Nephron (organoid): ENCODE data around the gene CNOT6.
"Not testable (repeated sequence)": the region's sequence is repeated elsewhere in the genome, so short reads cannot be mapped to it uniquely, and the experiment has no call there.

Source experiments
- H3K27ac Mint-ChIP-seq, 3 experiments: 2 replicates each; pipeline ENCODE4 v1.8.0; 2020; ENCODE audit warnings: mixed read lengths in 3 of 3, mild to moderate bottlenecking in 2 of 3, moderate library complexity in 1 of 3
- H3K27me3 Mint-ChIP-seq: 2 replicates; pipeline ENCODE4 v1.8.0; 2021; ENCODE audit warnings: low read depth, mild to moderate bottlenecking, moderate library complexity, mixed read lengths
- H3K36me3 Mint-ChIP-seq: 2 replicates; pipeline ENCODE4 v1.8.0; 2020; ENCODE audit warnings: low read depth, mixed read lengths
- H3K4me1 Mint-ChIP-seq: 2 replicates; pipeline ENCODE4 v1.8.0; 2020; ENCODE audit warnings: mixed read lengths
- H3K4me3 Mint-ChIP-seq, 3 experiments: 2 replicates each; pipeline ENCODE4 v1.8.0; 2020; ENCODE audit warnings: mild to moderate bottlenecking in 3 of 3, mixed read lengths in 3 of 3, moderate library complexity in 2 of 3
- H3K9me3 Mint-ChIP-seq: 2 replicates; pipeline ENCODE4 v1.8.0; 2020; ENCODE audit warnings: mixed read lengths
- TF ChIP-seq, protein P1 (sequence below), 3 experiments: fragments of 200-600 bp; sonication (generic); IDR thresholded peaks; one replicate each; pipeline ENCODE4 v1.5.0; 2021; ENCODE audit warnings: antibody characterized with exemption in 3 of 3; ENCODE audit not compliant: unreplicated experiment in 3 of 3

Gene CNOT6

DNA sequence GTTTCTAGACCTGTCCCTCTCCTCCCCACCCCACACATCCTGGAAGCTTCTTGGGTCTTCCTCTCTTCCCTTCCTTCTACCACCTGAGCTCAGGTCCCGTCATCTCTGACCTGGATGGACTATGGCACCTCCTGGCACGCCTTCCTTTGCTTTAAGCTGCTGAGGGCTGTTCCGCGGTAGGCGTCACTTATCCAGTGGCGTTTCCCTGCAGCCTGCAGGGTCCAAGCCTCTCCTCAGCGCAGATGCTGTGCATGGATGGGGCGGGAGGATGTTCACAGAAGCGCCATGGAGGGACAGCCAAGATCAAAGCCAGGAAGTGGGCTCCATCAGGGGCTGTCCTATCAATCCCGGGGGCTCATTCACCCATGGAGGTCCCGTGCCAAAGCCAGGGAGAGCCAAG, 23.8 kb upstream of the CNOT6 start:
- no peaks in the 10 kb centered on the region for H3K9me3 Mint-ChIP-seq
- H3K4me1 Mint-ChIP-seq = no peaks in the 10 kb centered on the region
- H3K27ac Mint-ChIP-seq = no peak overlapping the region
- peaks cover 27% of the 10 kb centered on the region for H3K27me3 Mint-ChIP-seq
- no peak overlapping the region for H3K4me3 Mint-ChIP-seq
- TF ChIP-seq, protein P1, sequence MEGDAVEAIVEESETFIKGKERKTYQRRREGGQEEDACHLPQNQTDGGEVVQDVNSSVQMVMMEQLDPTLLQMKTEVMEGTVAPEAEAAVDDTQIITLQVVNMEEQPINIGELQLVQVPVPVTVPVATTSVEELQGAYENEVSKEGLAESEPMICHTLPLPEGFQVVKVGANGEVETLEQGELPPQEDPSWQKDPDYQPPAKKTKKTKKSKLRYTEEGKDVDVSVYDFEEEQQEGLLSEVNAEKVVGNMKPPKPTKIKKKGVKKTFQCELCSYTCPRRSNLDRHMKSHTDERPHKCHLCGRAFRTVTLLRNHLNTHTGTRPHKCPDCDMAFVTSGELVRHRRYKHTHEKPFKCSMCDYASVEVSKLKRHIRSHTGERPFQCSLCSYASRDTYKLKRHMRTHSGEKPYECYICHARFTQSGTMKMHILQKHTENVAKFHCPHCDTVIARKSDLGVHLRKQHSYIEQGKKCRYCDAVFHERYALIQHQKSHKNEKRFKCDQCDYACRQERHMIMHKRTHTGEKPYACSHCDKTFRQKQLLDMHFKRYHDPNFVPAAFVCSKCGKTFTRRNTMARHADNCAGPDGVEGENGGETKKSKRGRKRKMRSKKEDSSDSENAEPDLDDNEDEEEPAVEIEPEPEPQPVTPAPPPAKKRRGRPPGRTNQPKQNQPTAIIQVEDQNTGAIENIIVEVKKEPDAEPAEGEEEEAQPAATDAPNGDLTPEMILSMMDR (IDR thresholded peaks at IDR 0.05; ENCODE audit: unreplicated experiment in 3 of 3) = no peak
- no peaks in the 10 kb centered on the region for H3K36me3 Mint-ChIP-seq

DNA sequence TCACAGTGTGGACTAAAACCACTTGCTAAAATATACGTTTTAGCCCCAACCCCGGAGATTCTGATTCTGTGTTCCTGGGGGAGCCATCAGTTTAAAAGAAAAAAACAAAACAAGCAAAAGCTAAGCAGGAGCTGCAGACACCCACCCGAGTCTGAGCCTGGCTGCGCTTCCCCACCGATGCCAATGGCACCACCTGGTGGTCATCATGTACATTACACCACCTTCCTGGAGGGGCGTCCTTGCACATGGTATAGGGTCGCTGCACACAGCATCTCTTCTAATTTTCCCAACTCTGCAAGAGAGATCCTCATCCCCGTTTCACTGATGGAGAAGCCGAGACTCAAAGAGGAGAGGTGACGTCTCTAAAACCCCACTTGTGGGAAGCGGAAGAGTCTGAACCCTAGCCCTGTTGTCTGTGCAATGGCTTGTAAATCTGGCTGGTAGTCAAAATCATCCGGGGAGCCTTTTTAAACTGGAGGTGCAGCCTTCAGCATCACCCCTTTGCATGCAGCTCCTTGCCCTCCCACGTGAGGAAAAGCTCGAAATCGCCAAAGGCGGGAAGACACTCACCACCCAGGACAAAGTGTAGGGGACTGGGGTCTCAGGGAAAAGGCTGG, 23.1 kb upstream of the CNOT6 start:
- Mint-ChIP-seq H3K4me1 (no peaks in the 10 kb centered on the region), H3K27me3 (peaks cover 27% of the 10 kb centered on the region), H3K27ac (no peak overlapping the region), H3K9me3 (no peaks in the 10 kb centered on the region), H3K36me3 (no peaks in the 10 kb centered on the region), H3K4me3 (no peak overlapping the region)
- TF ChIP-seq, protein P1 (IDR thresholded peaks at IDR 0.05; ENCODE audit: unreplicated experiment in 3 of 3) = peak; percentile 84 to 90 (median 89)

DNA sequence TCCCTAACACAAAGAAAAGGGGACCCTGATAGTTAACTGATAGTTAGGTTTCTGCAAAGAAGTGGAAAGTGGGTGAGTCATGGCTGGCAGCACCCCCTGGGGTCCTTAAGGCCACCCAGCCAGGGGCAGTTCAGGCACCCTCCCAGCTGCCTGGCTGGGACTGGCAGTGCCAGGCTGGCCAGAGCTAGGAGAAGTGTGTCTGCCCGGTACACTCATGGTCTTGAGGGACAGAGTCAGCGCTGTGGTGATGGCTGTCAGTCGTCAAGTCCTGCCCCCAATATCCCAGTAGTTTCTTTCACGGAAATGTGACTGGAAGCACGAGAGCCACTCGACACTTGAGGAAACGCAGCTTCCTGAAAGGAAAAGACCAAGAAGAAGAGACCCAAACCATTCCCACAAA, 22.3 kb upstream of the CNOT6 start:
- peaks cover 27% of the 10 kb centered on the region for H3K27me3 Mint-ChIP-seq
- H3K27ac Mint-ChIP-seq = no peak overlapping the region
- TF ChIP-seq, protein P1 (IDR thresholded peaks at IDR 0.05; ENCODE audit: unreplicated experiment in 3 of 3) = no peak
- no peaks in the 10 kb centered on the region for H3K9me3 Mint-ChIP-seq
- no peak overlapping the region for H3K4me3 Mint-ChIP-seq
- no peaks in the 10 kb centered on the region for H3K4me1 Mint-ChIP-seq
- H3K36me3 Mint-ChIP-seq = no peaks in the 10 kb centered on the region

DNA sequence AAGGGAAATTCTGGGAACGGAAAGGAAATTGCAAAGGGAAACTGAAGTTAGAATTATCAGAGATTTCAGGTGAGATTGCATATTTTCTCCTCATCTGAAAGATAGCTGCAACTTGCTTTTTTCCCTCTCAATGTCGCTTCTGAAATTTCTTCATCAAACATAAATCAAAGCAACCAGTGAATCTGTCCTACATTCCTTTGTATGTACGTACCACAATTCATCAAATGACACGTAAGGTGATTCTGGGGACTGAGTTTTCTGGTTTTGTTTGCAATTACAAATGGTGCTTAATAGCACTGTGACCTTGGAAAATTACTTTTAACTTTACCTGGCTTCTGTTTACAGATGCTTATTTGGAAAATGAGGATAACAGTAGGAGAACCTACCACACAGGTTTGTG, 21.9 kb upstream of the CNOT6 start:
- Mint-ChIP-seq H3K4me1 (no peaks in the 10 kb centered on the region), H3K9me3 (no peaks in the 10 kb centered on the region), H3K36me3 (no peaks in the 10 kb centered on the region), H3K4me3 (no peak overlapping the region), H3K27ac (no peak overlapping the region), H3K27me3 (peaks cover 23% of the 10 kb centered on the region)
- TF ChIP-seq, protein P1 (IDR thresholded peaks at IDR 0.05; ENCODE audit: unreplicated experiment in 3 of 3) = no peak

DNA sequence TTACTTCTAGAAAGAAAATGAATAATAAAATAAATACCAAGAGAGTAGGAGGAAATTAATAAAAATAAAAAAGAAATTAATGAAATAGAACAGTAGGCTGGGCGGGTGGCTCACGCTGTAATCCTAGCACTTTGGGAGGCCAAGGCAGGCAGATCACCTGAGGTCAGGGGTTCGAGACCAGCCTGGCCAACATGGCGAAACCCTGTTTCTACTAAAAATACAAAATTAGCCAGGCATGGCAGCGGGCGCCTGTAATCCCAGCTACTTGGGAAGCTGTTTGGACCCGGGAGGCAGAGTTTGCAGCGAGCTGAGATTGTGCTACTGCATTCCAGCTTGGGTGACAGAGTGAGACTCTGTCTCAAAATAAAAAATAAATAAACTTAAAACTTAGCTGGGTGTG, 20.8 kb upstream of the CNOT6 start:
- peaks cover 15% of the 10 kb centered on the region for H3K27me3 Mint-ChIP-seq
- H3K36me3 Mint-ChIP-seq, H3K4me1 Mint-ChIP-seq, H3K9me3 Mint-ChIP-seq, H3K27ac Mint-ChIP-seq, H3K4me3 Mint-ChIP-seq: not testable (repeated sequence)

DNA sequence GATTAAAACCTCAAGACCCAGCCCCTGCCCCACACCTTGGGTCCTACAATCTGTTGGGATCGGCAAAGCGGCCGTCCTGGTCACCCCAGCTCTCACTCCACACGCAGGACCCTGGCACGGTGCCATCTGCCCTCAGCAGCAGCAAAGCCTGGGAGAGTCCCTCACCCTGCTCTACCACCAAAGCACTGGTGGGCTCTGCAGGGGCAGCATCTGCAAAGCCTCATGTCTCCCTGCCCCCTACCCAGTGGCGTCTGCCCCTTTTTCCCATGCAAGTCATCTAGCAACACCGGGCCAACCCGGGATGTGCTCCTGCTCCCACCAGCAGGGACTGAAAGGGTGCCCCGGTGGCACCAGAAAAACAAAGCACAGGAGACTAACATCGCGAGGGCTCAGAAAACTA, 19.6 kb upstream of the CNOT6 start:
- Mint-ChIP-seq H3K27me3 (peaks cover 9% of the 10 kb centered on the region), H3K27ac (no peak overlapping the region), H3K9me3 (no peaks in the 10 kb centered on the region), H3K4me1 (no peaks in the 10 kb centered on the region), H3K4me3 (no peak overlapping the region), H3K36me3 (no peaks in the 10 kb centered on the region)
- TF ChIP-seq, protein P1 (IDR thresholded peaks at IDR 0.05; ENCODE audit: unreplicated experiment in 3 of 3) = no peak

DNA sequence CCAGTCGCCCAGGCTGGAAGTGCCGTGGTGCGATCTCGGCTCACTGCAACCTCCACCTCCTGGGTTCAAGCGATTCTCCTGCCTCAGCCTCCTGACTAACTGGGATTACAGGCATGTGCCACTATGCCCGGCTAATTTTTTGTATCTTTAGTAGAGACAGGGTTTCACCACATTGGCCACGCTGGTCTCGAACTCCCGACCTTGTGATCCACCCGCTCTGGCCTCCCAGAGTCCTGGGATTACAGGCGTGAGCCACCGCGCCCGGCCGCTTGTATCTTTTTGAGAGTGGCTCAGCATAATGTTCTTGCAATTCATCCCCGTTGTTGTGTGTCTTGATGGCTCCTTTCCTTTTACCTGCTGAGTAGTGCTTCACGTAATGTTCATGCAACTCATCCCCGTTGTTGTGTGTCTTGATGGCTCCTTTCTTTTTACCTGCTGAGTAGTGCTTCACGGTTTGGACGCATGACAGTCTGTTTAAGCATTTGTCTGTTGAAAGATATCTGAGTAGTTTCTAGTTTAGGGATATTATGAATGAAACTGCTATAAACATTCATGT, 18.1 kb upstream of the CNOT6 start:
- H3K27ac Mint-ChIP-seq, H3K4me3 Mint-ChIP-seq, H3K27me3 Mint-ChIP-seq, H3K9me3 Mint-ChIP-seq, H3K36me3 Mint-ChIP-seq, H3K4me1 Mint-ChIP-seq: not testable (repeated sequence)
